GM21367 (cell line): ENCODE data around the gene OR51L1.

Experiments
- ATAC-seq: cut with Tn5 transposase; IDR thresholded peaks from one replicate; pipeline ENCODE4 v1.9.1; 2021; ENCODE audit not compliant: unreplicated experiment

The OR51L1 gene

GRCh38 chr11:5046226-5046625 lies 51.6 kb downstream of the OR51L1 start, which contains the start of gene OR52J3:
Gene OR52J3 (plus strand): TSS chr11:5046526. CDS start chr11:5046526, 0 bp downstream.
- ATAC-seq, result no peak

- ATAC-seq, result no peak
Observed at GRCh38 chr11:5046754-5047330, 52.2 kb downstream of the OR51L1 start.
